Testis (tissue), 2 donors: ENCODE results near the gene MTG2.

Experiments
- POLR2A ChIP-seq: fragments of 450-650 bp; IDR thresholded peaks from one replicate; pipeline ENCODE4 v1.6.1; 2017; ENCODE audit warnings: antibody characterized with exemption, mild to moderate bottlenecking, moderate library complexity
- TF ChIP-seq, protein P1 (sequence below), 3 experiments: fragments of 450-650 bp in 2 of 3; fragments of 200-600 bp in 1 of 3; sonication (generic) in 1 of 3; IDR thresholded peaks; one replicate each; pipeline ENCODE4 v1.5.1; 2016 to 2019; ENCODE audit warnings: antibody characterized with exemption in 3 of 3, mild to moderate bottlenecking in 2 of 3, moderate library complexity in 1 of 3

DNA sequence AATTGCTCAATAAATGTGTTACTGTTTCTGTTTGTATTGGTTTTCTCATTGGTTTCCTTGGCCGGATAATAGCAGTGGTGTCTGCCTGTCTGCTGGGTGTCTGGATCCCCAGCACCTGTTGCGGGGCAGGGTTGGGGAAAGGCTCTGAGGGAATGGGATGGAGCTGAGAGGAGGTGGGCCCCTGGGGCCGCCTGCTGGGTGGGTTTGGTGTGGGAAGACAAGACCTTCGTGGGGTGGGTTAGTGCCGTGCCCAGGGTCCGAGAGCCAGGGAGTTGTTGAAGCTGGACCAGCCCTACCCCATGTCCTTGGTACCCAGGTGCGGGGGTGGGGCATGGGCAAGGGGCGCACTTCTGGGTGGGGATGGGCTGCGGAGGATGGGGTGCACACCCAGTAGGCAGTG is 35.3 kb upstream of the MTG2 start:
- TF ChIP-seq, protein P1, sequence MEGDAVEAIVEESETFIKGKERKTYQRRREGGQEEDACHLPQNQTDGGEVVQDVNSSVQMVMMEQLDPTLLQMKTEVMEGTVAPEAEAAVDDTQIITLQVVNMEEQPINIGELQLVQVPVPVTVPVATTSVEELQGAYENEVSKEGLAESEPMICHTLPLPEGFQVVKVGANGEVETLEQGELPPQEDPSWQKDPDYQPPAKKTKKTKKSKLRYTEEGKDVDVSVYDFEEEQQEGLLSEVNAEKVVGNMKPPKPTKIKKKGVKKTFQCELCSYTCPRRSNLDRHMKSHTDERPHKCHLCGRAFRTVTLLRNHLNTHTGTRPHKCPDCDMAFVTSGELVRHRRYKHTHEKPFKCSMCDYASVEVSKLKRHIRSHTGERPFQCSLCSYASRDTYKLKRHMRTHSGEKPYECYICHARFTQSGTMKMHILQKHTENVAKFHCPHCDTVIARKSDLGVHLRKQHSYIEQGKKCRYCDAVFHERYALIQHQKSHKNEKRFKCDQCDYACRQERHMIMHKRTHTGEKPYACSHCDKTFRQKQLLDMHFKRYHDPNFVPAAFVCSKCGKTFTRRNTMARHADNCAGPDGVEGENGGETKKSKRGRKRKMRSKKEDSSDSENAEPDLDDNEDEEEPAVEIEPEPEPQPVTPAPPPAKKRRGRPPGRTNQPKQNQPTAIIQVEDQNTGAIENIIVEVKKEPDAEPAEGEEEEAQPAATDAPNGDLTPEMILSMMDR (IDR thresholded peaks at IDR 0.05): no peak
- no peak for TF ChIP-seq POLR2A
